Ascending aorta (tissue), 2 donors: ENCODE measurements around the gene LCNL1. TPM values are rescaled to one million over a fixed set of nuclear protein-coding genes. Genes with fewer than 3 reads are reported as not detected.

ENCODE experiments used
- DNase-seq, 2 donors: peaks; one replicate each; pipeline ENCODE4 v3.0.0-alpha.2; 2019; ENCODE audit warnings: low spot score in 2 of 2
- H3K27ac ChIP-seq, 2 donors: fragments of 200-600 bp; sonication (generic); one replicate each; pipeline ENCODE4 v1.5.1; 2016 to 2017; ENCODE audit warnings: mild to moderate bottlenecking in 1 of 2
- H3K27me3 ChIP-seq: fragments of 200-600 bp; sonication (generic); one replicate; pipeline ENCODE4 v1.5.1; 2017
- H3K36me3 ChIP-seq, 2 donors: fragments of 200-600 bp; sonication (generic); one replicate each; pipeline ENCODE4 v1.5.1; 2016
- H3K4me1 ChIP-seq, 2 donors: fragments of 200-600 bp; sonication (generic); one replicate each; pipeline ENCODE4 v1.5.1; 2016 to 2017; ENCODE audit warnings: mild to moderate bottlenecking in 1 of 2
- H3K4me3 ChIP-seq, 2 donors: fragments of 200-600 bp; sonication (generic); one replicate each; pipeline ENCODE4 v1.5.1; 2016 to 2017; ENCODE audit warnings: mild to moderate bottlenecking in 1 of 2
- H3K9me3 ChIP-seq, 2 donors: fragments of 200-600 bp; sonication (generic); one replicate each; pipeline ENCODE4 v1.5.1; 2016
- intact Hi-C: fragments of 100-400 bp; cut with DNase I; formaldehyde crosslinking; loops from one replicate; pipeline ENCODE4 v1.15.1; 2023
- total RNA-seq: library from RNA; depleted of rRNA; stranded (reverse); fragments of >200 nt; gene quantifications from one replicate; pipeline ENCODE4 v1.1.0, GENCODE V29; 2016
- TF ChIP-seq, protein P1 (sequence below), 3 experiments: fragments of 200-600 bp in 2 of 3; fragments of 450-650 bp in 1 of 3; sonication (generic) in 2 of 3; IDR thresholded peaks; one replicate each; pipeline ENCODE4 v1.5.1; 2016 to 2019; ENCODE audit warnings: antibody characterized with exemption in 3 of 3, mild to moderate bottlenecking in 1 of 3, moderate library complexity in 1 of 3

The LCNL1 gene
- total RNA-seq, 1 donor from 2014 or later = not detected

DNA sequence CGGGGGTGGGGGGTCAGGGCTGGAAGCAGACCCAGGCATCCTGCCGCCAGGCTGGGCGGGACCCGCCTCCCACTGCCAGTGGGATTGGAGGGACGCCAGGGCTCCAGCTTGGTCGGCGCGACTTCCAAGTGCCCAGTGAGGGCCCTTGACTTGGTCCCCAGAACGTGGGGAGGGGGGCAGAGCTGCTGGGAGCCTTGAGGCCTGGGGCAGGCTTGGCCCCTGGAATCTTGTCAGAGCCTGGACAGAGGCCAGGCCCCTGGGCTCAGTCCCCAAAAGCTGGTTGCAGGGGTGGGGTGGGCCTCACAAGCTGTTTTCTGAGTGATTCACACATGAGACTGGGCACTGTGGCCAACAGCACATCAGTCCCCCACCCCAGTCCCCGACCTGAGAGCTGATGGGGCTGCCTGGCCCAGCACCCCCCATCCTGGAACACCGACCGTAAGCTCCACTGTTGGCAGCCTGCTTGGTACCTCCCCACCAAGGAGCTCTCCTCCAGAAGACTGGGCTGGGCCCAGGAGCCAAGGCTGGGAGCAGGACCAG, 13.0 kb downstream of the LCNL1 start:
- Histone ChIP-seq H3K4me1 (peaks cover 21 to 29% of the 10 kb centered on the region in 2 donors), H3K9me3 (no peaks in the 10 kb centered on the region), H3K36me3 (no peaks in the 10 kb centered on the region), H3K27me3 (no peaks in the 10 kb centered on the region), H3K4me3 (peak overlapping the region; percentile 27 to 52), H3K27ac (peak overlapping the region; percentile 60 to 67)
- intact Hi-C loops = loop anchor here (5.0 kb wide), 1 partner anchor 109 kb away; the partner anchor contains the start of gene TRAF2
- TF ChIP-seq, protein P1, sequence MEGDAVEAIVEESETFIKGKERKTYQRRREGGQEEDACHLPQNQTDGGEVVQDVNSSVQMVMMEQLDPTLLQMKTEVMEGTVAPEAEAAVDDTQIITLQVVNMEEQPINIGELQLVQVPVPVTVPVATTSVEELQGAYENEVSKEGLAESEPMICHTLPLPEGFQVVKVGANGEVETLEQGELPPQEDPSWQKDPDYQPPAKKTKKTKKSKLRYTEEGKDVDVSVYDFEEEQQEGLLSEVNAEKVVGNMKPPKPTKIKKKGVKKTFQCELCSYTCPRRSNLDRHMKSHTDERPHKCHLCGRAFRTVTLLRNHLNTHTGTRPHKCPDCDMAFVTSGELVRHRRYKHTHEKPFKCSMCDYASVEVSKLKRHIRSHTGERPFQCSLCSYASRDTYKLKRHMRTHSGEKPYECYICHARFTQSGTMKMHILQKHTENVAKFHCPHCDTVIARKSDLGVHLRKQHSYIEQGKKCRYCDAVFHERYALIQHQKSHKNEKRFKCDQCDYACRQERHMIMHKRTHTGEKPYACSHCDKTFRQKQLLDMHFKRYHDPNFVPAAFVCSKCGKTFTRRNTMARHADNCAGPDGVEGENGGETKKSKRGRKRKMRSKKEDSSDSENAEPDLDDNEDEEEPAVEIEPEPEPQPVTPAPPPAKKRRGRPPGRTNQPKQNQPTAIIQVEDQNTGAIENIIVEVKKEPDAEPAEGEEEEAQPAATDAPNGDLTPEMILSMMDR (IDR thresholded peaks at IDR 0.05) = no peak
- DNase-seq = no peak

DNA sequence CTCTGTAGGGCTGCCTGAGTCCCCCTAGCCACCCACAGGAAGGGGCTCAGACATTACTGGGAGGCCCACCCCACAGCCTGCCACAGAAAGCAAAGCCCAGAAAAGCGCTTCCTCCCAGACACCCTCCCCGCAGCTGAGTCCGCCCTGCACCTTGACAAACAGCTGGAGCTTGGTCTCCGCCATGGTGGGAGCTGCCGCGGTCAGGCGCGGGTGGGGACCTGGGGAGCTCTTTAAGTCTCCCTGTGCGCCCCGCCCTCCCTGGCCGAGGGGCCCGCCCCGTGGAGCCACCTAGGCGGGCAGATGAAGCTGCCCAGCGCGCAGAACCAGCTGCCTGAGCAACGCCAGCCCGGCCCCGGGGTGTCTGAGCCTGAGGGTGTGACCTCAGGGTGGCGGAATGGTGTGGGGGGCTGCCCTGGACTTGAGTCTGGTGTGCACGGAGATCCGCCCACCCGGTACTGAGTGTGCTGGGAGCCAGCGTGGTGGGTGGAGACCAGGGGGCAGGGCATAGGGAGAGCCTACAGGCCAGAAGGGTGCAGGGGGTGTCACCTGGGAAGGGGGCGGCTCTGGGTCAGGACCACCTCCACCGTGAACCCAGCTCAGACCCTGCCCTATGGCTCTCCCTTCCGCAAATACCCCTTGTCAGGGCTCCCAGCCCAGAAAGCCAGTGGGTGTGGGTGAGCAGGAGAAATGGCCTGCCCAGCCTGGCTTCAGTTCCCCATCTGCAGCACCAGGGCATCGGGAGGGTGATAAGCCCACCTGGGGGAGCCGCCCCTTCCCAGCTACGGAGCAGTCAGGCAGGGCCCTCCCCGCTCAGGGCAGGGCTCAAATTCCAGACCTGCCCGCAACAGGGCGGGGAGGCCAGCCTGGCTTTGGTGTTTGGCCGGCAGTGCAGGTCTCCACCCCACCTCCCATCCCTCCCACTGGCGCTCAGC, 13.8 kb downstream of the LCNL1 start, which contains the start of gene CLIC3:
Gene CLIC3 (minus strand): TSS at position 208 of the 932 bp plus-strand sequence. CDS start 25 bp downstream, at position 183.
- DNase-seq = no peak
- intact Hi-C loops = loop anchor here (5.0 kb wide), 1 partner anchor 109 kb away; the partner anchor contains the start of gene TRAF2
- no peaks in the 10 kb centered on the region for H3K9me3 ChIP-seq
- H3K4me3 ChIP-seq = peak within 1 kb of the TSS; percentile 27 to 52
- H3K4me1 ChIP-seq = peaks cover 21 to 29% of the 10 kb centered on the region in 2 donors
- TF ChIP-seq, protein P1 (IDR thresholded peaks at IDR 0.05) = no peak
- H3K36me3 ChIP-seq = no peaks in the 10 kb centered on the region
- H3K27ac ChIP-seq = peak within 1 kb of the TSS; percentile 60 to 67
- no peaks in the 10 kb centered on the region for H3K27me3 ChIP-seq

DNA sequence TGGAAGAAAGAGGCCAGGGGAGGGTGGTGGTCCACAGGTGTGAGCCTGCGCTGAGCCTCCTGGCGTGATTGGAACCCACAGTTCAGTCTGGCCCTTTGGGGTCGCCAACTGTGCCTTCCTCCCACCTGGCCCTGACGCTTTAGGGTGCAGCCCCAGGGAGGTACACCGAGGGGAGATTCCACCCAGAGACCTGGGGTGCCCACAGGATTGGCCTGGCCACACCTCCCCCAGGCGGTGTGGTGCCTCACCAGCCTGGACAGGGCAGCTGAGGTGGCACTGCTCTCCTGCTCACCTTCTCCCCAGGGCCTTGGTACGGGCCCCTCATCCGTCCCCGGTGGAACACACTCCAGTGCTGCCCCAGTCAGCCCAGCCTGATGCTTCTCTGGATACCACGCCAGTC, 14.6 kb downstream of the LCNL1 start:
- Histone ChIP-seq H3K4me1 (peaks cover 21 to 29% of the 10 kb centered on the region in 2 donors), H3K4me3 (no peak overlapping the region), H3K9me3 (no peaks in the 10 kb centered on the region), H3K27ac (peak overlapping the region in 1 of 2 donors; percentile 5), H3K36me3 (no peaks in the 10 kb centered on the region), H3K27me3 (no peaks in the 10 kb centered on the region)
- no peak for DNase-seq
- TF ChIP-seq, protein P1 (IDR thresholded peaks at IDR 0.05) = no peak
- intact Hi-C loops = loop anchor here (5.0 kb wide), 1 partner anchor 110 kb away; the partner anchor contains the start of gene TRAF2

DNA sequence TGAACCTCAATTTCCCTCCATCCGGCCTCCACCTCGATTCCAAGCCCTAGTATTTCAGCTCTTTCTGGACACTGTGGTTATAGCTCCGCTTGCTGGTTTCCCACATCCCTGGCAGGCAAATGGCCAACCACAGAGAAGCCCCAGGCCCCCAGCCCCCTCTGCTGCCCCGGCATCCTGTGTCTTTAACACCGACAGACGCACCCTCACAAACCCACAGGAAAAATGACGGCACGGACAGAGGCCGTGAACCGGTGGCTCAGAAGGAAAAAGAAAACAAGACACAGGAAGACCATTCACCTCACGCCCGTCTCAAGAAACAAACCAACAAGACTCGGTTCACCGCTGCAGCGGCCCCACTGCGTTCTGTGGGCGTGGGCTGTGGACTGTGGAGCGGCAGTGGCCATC, 15.0 kb downstream of the LCNL1 start:
- peak overlapping the region in 1 of 2 donors; percentile 5 for H3K27ac ChIP-seq
- no peaks in the 10 kb centered on the region for H3K9me3 ChIP-seq
- no peak overlapping the region for H3K4me3 ChIP-seq
- TF ChIP-seq, protein P1 (IDR thresholded peaks at IDR 0.05) = no peak
- no peak for DNase-seq
- intact Hi-C loops = loop anchor here (5.0 kb wide), 1 partner anchor 111 kb away; the partner anchor contains the start of gene TRAF2
- H3K27me3 ChIP-seq = no peaks in the 10 kb centered on the region
- H3K4me1 ChIP-seq = peaks cover 17 to 26% of the 10 kb centered on the region in 2 donors
- no peaks in the 10 kb centered on the region for H3K36me3 ChIP-seq

DNA sequence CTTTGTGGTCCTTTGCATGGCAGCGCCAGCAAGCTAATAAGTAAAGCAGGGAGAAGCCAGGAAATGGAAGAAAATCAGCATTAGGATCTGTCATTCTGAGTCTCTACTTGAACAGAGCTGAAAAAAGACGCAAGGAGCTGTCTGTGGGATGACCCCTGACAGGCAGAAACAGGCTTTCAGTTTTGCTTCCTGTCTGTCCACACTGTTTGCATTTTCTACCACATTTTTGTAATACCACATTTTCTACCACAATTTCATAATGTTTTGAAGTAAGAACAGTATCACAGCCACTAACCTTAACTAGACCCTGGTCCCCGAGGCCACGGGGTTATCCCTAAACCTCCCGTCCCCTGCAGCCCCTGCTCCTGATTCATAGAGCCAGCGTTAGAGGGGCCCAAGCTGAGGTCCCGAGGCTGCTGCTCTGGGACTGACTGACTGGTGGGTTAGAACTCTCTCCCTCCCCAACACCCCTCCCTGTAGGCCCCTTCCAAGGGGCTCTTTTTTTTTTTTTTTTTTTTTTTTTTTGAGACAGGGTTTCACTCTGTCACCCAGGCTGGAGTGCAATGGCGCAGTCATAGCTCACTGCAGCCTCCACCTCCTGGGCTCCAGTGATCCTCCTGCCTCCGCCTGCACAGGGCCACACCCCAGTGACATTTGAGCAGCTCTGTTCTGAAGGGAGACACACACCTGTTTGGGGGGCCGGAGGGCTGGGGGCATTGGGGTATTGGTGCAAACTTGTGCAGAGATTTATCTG, 17.6 kb downstream of the LCNL1 start:
- no peaks in the 10 kb centered on the region for H3K9me3 ChIP-seq
- no peak overlapping the region for H3K4me3 ChIP-seq
- TF ChIP-seq, protein P1 (IDR thresholded peaks at IDR 0.05) = no peak
- peaks cover 9 to 13% of the 10 kb centered on the region in 2 donors for H3K4me1 ChIP-seq
- H3K27ac ChIP-seq = no peak overlapping the region
- intact Hi-C loops = no loop called here
- H3K36me3 ChIP-seq = no peaks in the 10 kb centered on the region
- H3K27me3 ChIP-seq = no peaks in the 10 kb centered on the region
- no peak for DNase-seq
